GM12875 (cell line): ENCODE data around the gene TWIST2.

ENCODE experiments used
- H3K4me3 ChIP-seq: one replicate; pipeline ENCODE4 v1.5.1; 2011; ENCODE audit warnings: low read depth, low read length, control low read depth
- TF ChIP-seq, protein P1 (sequence below): IDR thresholded peaks from 2 replicates; pipeline ENCODE4 v1.5.1; 2011; ENCODE audit warnings: low read depth, mild to moderate bottlenecking, control low read depth, inconsistent platforms, low read length, moderate library complexity, borderline replicate concordance; ENCODE audit not compliant: insufficient read depth

Gene TWIST2

DNA sequence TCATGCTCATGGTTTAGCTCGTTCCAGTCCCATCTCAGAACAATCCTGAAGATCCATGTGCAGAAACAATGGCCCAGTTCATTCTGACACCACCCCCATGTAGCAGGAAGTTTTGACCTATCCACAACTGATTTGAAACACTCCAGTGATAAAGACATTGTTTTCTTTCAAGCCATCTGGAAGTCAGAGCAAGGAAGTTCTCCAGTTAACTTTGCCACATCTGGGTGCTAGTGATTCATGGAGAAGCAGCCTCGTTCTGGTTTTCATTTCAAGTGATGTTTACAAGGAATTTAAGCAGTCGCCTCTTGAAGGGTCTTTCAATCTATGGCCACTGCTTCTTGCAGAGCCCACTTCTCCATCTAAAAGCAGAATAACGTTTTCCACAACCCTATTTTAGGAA is 36.6 kb upstream of the TWIST2 start:
- H3K4me3 ChIP-seq = no peak overlapping the region

DNA sequence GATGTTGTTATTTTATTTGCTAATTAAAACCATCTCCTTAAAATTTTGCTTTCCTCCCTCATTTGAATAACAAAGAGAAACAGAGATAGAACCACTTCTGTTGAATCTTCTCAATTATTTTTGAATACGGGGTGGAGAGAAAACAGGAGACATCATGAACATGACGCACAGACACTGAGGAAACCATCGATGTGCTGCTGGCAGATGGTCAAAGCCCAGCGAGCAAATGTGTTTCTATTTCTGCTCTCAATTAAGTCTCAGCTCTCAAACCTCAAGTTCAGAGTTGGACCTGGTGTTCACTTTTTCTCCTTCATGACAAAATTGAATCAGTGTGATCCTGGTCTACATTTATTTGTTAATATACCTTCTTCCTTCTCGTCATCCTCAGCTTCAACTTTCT is 36.1 kb upstream of the TWIST2 start:
- no peak overlapping the region for H3K4me3 ChIP-seq
- TF ChIP-seq, protein P1, sequence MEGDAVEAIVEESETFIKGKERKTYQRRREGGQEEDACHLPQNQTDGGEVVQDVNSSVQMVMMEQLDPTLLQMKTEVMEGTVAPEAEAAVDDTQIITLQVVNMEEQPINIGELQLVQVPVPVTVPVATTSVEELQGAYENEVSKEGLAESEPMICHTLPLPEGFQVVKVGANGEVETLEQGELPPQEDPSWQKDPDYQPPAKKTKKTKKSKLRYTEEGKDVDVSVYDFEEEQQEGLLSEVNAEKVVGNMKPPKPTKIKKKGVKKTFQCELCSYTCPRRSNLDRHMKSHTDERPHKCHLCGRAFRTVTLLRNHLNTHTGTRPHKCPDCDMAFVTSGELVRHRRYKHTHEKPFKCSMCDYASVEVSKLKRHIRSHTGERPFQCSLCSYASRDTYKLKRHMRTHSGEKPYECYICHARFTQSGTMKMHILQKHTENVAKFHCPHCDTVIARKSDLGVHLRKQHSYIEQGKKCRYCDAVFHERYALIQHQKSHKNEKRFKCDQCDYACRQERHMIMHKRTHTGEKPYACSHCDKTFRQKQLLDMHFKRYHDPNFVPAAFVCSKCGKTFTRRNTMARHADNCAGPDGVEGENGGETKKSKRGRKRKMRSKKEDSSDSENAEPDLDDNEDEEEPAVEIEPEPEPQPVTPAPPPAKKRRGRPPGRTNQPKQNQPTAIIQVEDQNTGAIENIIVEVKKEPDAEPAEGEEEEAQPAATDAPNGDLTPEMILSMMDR = no peak

More for the DNA sequence above, 36.6 kb upstream of the TWIST2 start:
- TF ChIP-seq, protein P1 = no peak

DNA sequence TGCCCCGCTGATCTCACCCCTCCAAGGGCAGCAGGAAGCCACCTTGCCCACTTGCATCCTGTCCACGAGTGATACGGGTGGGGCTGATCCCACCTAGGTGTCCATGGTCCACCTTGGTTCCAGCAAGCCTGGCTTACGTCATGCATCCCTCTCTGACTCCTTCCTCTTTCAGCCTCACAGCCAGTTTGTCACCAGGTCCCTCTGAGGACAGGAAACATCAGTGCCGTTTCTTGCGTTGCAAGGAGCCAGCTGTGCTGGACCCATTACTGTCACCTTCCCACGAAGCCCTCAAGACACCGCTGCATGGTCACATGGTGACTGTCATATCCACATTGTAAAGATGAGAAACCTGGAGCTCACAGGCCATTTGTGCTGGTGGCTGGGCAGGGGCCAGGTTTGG is 34.8 kb upstream of the TWIST2 start:
- no peak overlapping the region for H3K4me3 ChIP-seq
- TF ChIP-seq, protein P1 = no peak

DNA sequence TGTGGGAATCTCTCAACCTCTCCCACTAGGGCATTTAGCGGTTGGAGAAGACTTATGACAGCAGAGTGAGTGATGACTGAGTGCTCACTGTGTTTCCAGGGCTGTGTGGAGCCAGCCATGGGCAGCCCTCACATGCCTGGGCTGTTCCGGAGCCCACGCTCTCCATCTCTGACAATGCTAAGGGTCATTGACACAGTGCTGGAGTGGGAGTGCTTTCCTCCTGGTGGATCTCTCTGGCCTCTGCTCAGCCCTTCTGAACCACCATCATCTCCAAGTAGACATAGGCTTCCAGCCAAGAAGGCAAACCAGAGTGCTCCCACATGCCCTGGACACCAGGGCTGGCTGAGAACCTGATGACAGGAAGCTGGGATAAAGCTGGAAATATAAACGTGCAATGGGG is 33.1 kb upstream of the TWIST2 start:
- TF ChIP-seq, protein P1 = no peak
- no peak overlapping the region for H3K4me3 ChIP-seq

DNA sequence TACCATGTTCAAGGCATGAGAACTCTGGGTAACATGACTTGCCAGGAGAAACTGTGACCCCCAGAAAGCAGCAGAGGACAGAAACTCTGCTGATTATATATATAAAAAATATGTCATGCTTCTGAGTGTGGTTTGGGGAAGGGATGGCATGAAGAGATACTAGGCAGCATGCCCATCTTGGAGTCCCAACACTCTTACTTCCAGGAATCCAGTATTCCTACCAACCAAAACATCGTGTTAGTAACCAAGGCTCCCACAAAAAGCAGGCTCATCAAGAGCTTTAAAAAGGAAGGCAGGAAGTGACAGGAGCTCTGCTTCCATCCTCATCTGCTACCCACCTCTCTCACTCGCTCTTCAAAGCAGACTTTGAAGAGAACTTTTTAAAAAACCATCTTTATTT is 31.6 kb upstream of the TWIST2 start:
- no peak overlapping the region for H3K4me3 ChIP-seq
- TF ChIP-seq, protein P1 = no peak

DNA sequence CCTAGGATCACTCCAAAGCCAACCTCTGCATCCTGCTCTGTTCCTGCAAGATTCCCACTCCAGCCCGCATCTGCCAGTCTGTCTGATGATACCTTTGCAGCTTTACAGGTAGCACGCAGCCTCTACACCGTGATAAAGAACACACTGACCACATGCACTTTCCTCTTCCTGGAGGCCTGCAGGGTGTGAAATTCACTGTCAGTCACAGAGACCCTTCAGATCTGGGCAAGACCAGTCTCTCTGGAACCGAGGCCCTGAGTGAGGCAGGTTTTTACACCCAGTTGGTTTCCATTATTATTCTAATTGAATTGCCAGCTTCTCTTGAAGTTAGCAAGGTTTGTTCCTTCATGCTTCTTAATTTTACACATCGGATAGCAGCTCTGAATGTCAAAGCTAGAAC is 30.5 kb upstream of the TWIST2 start:
- TF ChIP-seq, protein P1 = no peak
- no peak overlapping the region for H3K4me3 ChIP-seq

DNA sequence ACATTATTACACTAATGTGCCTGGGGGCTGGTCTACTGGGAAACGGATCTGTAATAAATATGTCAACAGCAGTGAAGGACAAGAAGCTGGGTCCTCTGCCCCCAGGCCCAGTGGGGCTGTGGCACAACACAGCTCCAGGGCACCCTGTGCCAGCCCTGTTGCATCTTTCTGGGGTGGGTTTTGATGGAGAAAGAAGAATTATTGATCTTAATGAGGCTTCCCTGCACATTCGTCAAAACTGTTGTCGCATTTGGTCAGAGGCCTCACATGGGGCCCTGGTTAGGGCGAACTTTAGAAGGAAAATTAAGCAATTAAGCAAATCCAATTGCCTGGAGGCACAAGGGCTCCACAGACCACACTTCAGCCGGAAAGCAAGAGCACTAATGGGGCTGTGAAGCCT is 30.0 kb upstream of the TWIST2 start:
- H3K4me3 ChIP-seq = no peak overlapping the region

More for the DNA sequence above, 30.0 kb upstream of the TWIST2 start:
- TF ChIP-seq, protein P1 = no peak
